Panc1 (cell line): Measurements from ENCODE around the gene TAF6. TPM values are rescaled to one million over a fixed set of nuclear protein-coding genes. Genes with fewer than 3 reads are reported as not detected.

Experiments
- ATAC-seq: fragments of 200-7000 bp; cut with Tn5 transposase; 2 replicates; pipeline ENCODE4 v1.9.1; 2020; ENCODE audit warnings: mild to moderate bottlenecking, moderate library complexity
- BruUV-seq: library from RNA; stranded (reverse); fragments of 400-500 nt; replicated peaks from 2 replicates; lab custom pipeline; 2021; lab: Mats Ljungman, UMichigan
- CTCF ChIA-PET: fragments of 300-600 bp; sonication (Branson Sonifier 250); formaldehyde crosslinking; loops from one replicate; lab custom pipeline; 2022; ENCODE audit warnings: antibody characterized with exemption; lab: Charles Lee
- POLR2A ChIA-PET: fragments of 300-600 bp; sonication (Branson Sonifier 250); formaldehyde crosslinking; loops from one replicate; lab custom pipeline; 2022; ENCODE audit warnings: antibody characterized with exemption; lab: Charles Lee
- DNase-seq: peaks from one replicate; pipeline ENCODE4 v3.0.0-alpha.2; 2010; ENCODE audit warnings: low read depth, low spot score
- H3K27ac ChIP-seq: 2 replicates; pipeline ENCODE4 v1.5.1; 2011; ENCODE audit warnings: mild to moderate bottlenecking, low read length, inconsistent platforms
- H3K27me3 ChIP-seq: fragments of 200-500 bp; sonication (Bioruptor generic); 2 replicates; pipeline ENCODE4 v1.6.0; 2014; ENCODE audit warnings: low read length, inconsistent platforms; ENCODE audit not compliant: control insufficient read depth, insufficient read depth
- H3K36me3 ChIP-seq: fragments of 200-500 bp; sonication (Bioruptor generic); 2 replicates; pipeline ENCODE4 v1.5.1; 2014; ENCODE audit warnings: inconsistent platforms, mild to moderate bottlenecking, low read length, moderate library complexity; ENCODE audit not compliant: control insufficient read depth, insufficient read depth
- H3K4me1 ChIP-seq: 2 replicates; pipeline ENCODE4 v1.5.1; 2011; ENCODE audit warnings: inconsistent platforms, mild to moderate bottlenecking, low read length, moderate library complexity; ENCODE audit not compliant: control insufficient read depth, insufficient read depth
- H3K4me3 ChIP-seq, 2 experiments: 2 replicates each; pipeline ENCODE4 v1.5.1; 2011 to 2012; ENCODE audit warnings: low read depth in 2 of 2, low read length in 2 of 2, mild to moderate bottlenecking in 2 of 2, inconsistent platforms in 1 of 2, moderate library complexity in 1 of 2
- H3K9me3 ChIP-seq: fragments of 200-500 bp; sonication (Bioruptor generic); 2 replicates; pipeline ENCODE4 v1.5.1; 2014; ENCODE audit warnings: low read depth, mild to moderate bottlenecking, inconsistent platforms, low read length, moderate library complexity; ENCODE audit not compliant: control insufficient read depth, insufficient read depth
- CTCF ChIP-seq: fragments of 450-650 bp; IDR thresholded peaks from 2 replicates; pipeline ENCODE4 v1.5.1; 2017; ENCODE audit warnings: mild to moderate bottlenecking
- POLR2AphosphoS5 ChIP-seq: IDR thresholded peaks from 2 replicates; pipeline ENCODE4 v1.6.1; 2012; ENCODE audit warnings: mild to moderate bottlenecking, low read depth, low read length, moderate library complexity
- SIN3A ChIP-seq: IDR thresholded peaks from 2 replicates; pipeline ENCODE4 v1.6.1; 2012; ENCODE audit warnings: low read depth, mild to moderate bottlenecking, low read length, moderate library complexity, borderline replicate concordance; ENCODE audit not compliant: insufficient read depth
- TCF7L2 ChIP-seq: IDR thresholded peaks from 2 replicates; pipeline ENCODE4 v1.6.1; 2011; ENCODE audit warnings: mild to moderate bottlenecking, low read depth, low read length, inconsistent platforms
- in situ Hi-C: cut with HindIII; loops from 2 replicates; pipeline ENCODE4 v1.10.0; 2016; ENCODE audit warnings: low sequenced_read_pairs, low pct_unique_long_range_greater_than_20kb
- intact Hi-C: fragments of 100-400 bp; cut with micrococcal nuclease; formaldehyde crosslinking; loops from one replicate; pipeline ENCODE4 v1.10.0; 2022; ENCODE audit not compliant: unreplicated experiment
- total RNA-seq: library from RNA; stranded (reverse); gene quantifications from one replicate; pipeline ENCODE4 v1.2.1, GENCODE V29; 2021; ENCODE audit not compliant: unreplicated experiment
- TF ChIP-seq, protein P1 (sequence below), 2 experiments: IDR thresholded peaks; 2 replicates each; pipeline ENCODE4 v1.6.1; 2011 to 2012; ENCODE audit warnings: low read depth in 2 of 2, control low read depth in 1 of 2, low read length in 1 of 2, mild to moderate bottlenecking in 1 of 2, moderate library complexity in 1 of 2; ENCODE audit not compliant: insufficient read depth in 1 of 2

TAF6 gene
- total RNA-seq, 1 experiment from 2014 or later: 92.3 TPM

- BruUV-seq: no TSS peak
- ChIA-PET POLR2A (interaction anchor here (0.5 to 0.8 kb wide), 2 partner anchors 20 to 104 kb away, joined by 3 read pairs; no protein-coding TSS in a partner anchor), CTCF (interaction anchor here (0.6 kb wide), 1 partner anchor 8 kb away, joined by 13 read pairs; no protein-coding TSS in a partner anchor)
- Histone ChIP-seq H3K27ac (no peak overlapping the region), H3K27me3 (no peaks in the 10 kb centered on the region), H3K36me3 (peaks cover 2% of the 10 kb centered on the region; the same call in 1 of the 2 replicates), H3K4me3 (no peak overlapping the region; a peak in 1 of 4 replicates), H3K9me3 (no peaks in the 10 kb centered on the region), H3K4me1 (peaks cover 22% of the 10 kb centered on the region)
- intact Hi-C loops (no loop called here), in situ Hi-C loops (no loop called here)
- TF ChIP-seq TCF7L2: no peak
- ATAC-seq (no peak), DNase-seq (no peak)
Measured at GRCh38 chr7:100122568-100122967, 3.4 kb upstream of the TAF6 start.

DNA sequence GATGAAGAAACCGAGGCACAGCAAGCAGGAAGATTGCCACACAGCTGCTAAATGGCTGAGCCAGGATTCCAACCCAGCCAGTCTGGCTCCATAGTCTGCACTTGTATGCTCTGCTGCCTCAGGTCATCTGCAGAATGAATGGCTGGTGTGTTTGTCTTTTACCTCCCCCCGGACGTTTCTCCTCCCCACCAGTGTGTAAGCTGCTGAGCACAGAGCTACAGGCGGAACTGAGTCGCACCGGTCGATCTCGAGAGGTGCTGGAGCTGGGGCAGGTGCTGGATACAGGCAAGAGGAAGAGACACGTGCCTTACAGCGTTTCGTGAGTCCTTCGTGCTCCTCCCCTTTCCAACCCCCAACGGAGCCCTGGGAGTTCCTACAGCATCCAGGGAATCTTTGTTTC lies 2.9 kb upstream of the TAF6 start:
- intact Hi-C loops: no loop called here
- in situ Hi-C loops: no loop called here
- CTCF ChIA-PET: interaction anchor here (0.6 kb wide), 1 partner anchor 9 kb away, joined by 13 read pairs; no protein-coding TSS in a partner anchor
- POLR2A ChIA-PET: interaction anchor here (0.5 to 0.8 kb wide), 2 partner anchors 20 to 103 kb away, joined by 3 read pairs; no protein-coding TSS in a partner anchor
- BruUV-seq: no TSS peak
- no peaks in the 10 kb centered on the region for H3K27me3 ChIP-seq
- TF ChIP-seq TCF7L2 (no peak), POLR2AphosphoS5 (no peak), CTCF (no peak), SIN3A (no peak)
- TF ChIP-seq, protein P1, sequence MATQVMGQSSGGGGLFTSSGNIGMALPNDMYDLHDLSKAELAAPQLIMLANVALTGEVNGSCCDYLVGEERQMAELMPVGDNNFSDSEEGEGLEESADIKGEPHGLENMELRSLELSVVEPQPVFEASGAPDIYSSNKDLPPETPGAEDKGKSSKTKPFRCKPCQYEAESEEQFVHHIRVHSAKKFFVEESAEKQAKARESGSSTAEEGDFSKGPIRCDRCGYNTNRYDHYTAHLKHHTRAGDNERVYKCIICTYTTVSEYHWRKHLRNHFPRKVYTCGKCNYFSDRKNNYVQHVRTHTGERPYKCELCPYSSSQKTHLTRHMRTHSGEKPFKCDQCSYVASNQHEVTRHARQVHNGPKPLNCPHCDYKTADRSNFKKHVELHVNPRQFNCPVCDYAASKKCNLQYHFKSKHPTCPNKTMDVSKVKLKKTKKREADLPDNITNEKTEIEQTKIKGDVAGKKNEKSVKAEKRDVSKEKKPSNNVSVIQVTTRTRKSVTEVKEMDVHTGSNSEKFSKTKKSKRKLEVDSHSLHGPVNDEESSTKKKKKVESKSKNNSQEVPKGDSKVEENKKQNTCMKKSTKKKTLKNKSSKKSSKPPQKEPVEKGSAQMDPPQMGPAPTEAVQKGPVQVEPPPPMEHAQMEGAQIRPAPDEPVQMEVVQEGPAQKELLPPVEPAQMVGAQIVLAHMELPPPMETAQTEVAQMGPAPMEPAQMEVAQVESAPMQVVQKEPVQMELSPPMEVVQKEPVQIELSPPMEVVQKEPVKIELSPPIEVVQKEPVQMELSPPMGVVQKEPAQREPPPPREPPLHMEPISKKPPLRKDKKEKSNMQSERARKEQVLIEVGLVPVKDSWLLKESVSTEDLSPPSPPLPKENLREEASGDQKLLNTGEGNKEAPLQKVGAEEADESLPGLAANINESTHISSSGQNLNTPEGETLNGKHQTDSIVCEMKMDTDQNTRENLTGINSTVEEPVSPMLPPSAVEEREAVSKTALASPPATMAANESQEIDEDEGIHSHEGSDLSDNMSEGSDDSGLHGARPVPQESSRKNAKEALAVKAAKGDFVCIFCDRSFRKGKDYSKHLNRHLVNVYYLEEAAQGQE (IDR thresholded peaks at IDR 0.05; ENCODE audit: insufficient read depth in 1 of 2, low read depth in 2 of 2, low read length in 1 of 2): no peak
- no peak overlapping the region for H3K27ac ChIP-seq
- H3K4me3 ChIP-seq: no peak overlapping the region; a peak in 1 of 4 replicates
- peaks cover 2% of the 10 kb centered on the region; the same call in 1 of the 2 replicates for H3K36me3 ChIP-seq
- ATAC-seq (no peak), DNase-seq (no peak)
- H3K9me3 ChIP-seq: no peaks in the 10 kb centered on the region
- H3K4me1 ChIP-seq: peaks cover 22% of the 10 kb centered on the region

GRCh38 chr7:100120733-100121036 lies 1.5 kb upstream of the TAF6 start:
- intact Hi-C loops (no loop called here), in situ Hi-C loops (no loop called here)
- no peaks in the 10 kb centered on the region for H3K9me3 ChIP-seq
- BruUV-seq: no TSS peak
- H3K27me3 ChIP-seq: no peaks in the 10 kb centered on the region
- TF ChIP-seq POLR2AphosphoS5 (no peak), SIN3A (no peak), TCF7L2 (no peak), CTCF (no peak)
- TF ChIP-seq, protein P1 (IDR thresholded peaks at IDR 0.05; ENCODE audit: insufficient read depth in 1 of 2, low read depth in 2 of 2, low read length in 1 of 2): no peak
- ChIA-PET POLR2A (interaction anchor here (0.9 to 1.2 kb wide), 2 partner anchors 18 to 20 kb away, joined by 3 to 16 read pairs; no protein-coding TSS in a partner anchor), CTCF (no interaction called here)
- H3K27ac ChIP-seq: peak overlapping the region; percentile 88; the same call in 1 of the 2 replicates
- no peak for DNase-seq
- H3K36me3 ChIP-seq: no peaks in the 10 kb centered on the region
- H3K4me1 ChIP-seq: peaks cover 21% of the 10 kb centered on the region
- H3K4me3 ChIP-seq: peak overlapping the region; percentile 69 to 99
- ATAC-seq: no peak
